CD4-positive, alpha-beta T cell treated with Interleukin-12 subunit alpha and Interleukin-12 subunit beta, for 1 hour (primary cell): ENCODE results near the gene CDH9.

Experiments
- DNase-seq: peaks from one replicate; pipeline ENCODE4 v3.0.0-alpha.2; 2020

CDH9 gene, protein sequence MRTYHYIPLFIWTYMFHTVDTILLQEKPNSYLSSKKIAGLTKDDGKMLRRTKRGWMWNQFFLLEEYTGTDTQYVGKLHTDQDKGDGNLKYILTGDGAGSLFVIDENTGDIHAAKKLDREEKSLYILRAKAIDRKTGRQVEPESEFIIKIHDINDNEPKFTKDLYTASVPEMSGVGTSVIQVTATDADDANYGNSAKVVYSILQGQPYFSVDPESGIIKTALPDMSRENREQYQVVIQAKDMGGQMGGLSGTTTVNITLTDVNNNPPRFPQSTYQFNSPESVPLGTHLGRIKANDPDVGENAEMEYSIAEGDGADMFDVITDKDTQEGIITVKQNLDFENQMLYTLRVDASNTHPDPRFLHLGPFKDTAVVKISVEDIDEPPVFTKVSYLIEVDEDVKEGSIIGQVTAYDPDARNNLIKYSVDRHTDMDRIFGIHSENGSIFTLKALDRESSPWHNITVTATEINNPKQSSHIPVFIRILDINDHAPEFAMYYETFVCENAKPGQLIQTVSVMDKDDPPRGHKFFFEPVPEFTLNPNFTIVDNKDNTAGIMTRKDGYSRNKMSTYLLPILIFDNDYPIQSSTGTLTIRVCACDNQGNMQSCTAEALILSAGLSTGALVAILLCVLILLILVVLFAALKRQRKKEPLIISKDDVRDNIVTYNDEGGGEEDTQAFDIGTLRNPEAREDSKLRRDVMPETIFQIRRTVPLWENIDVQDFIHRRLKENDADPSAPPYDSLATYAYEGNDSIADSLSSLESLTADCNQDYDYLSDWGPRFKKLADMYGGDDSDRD

DNA sequence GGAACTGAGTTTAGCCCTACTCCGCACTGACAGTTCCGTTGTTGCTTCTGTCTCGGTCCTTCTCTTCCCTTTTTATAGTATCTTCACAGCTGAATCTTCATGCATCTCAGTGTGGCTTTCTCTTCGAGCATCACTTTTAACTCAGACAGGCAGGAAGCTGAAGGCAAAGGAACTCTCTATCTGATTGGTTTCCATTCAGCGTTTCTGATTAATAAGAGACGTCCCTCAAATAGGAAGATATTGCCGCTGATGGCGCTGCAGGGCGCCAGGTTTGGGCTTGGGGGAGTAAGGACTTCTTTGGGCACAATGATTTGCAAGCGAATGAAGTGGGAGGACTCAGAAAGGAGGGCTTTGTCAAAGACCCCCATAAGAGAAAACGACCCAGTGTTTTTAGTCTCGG is at the start of gene CDH9:
TSS of gene CDH9 (minus strand) at position 111 of the 400 bp plus-strand sequence. CDS start 50,253 bp downstream, outside the sequence.
- no peak for DNase-seq

- no peak for DNase-seq
Observed at GRCh38 chr5:27087747-27088146, 49.4 kb upstream of the CDH9 start.

DNA sequence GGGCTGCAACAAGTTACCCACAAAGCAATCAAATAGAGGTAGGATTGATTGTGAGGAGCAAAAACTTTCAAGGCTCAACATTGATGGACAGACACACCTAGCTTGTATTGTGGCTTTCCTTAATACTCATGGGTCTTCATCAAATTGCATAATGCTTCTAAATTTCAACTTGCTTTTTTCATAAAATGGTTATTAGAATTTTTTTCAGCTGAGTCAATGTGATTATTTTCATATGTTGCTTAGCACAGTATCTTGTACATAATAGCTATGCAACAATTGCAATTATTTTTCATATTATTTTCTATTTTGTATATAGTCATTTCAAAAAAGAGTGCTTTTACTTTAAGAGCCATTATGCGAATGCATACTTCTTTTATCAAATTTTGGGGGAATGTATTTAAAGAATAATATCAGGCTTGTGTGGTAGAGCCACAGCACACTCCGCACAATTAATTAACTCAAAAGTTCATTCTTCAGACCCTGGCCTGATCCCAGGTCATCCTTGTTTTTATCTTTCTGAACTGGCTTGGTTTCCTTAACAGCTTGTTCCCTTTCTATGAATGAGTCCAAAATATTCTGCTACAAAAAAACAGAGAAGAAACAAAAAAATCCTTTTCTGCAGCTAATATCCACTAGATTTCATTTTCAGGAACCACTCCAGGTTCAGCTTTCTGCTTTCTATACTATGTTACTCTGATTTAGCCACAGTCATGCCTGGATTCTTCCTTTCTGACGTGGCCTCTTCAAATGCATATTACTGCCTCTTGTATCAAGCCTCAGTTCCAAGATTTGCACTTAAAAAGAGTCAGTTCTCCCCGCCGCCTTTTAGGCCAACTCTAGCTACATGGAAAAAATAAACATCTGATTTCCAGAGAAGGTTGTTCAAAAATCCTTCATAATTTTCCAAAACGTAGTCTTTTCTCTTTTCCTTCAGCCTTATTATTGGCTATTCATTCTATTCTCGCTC is 45.3 kb upstream of the CDH9 start:
- DNase-seq, result no peak

DNA sequence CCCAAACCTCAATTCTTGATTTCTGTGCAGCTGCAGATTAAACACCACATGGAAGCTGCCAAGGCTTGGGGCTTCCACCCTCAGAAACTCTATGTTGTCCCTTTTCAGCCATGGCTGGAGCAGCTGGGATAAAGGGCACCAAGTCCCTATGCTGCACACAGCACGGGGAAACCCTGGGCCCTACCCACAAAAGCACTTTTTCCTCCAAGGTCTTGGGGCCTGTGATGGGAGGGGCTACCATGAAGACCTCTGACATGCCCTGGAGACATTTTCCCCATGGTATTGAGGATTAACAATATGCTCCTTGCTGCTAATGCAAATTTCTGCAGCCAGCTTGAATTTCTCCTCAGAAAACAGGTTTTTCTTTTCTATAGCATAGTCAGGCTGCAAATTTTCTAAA is 41.8 kb upstream of the CDH9 start:
- no peak for DNase-seq

- no peak for DNase-seq
Observed at GRCh38 chr5:27062451-27062850, 24.1 kb upstream of the CDH9 start.

GRCh38 chr5:27048510-27048909 is 10.1 kb upstream of the CDH9 start:
- DNase-seq, result no peak

- DNase-seq, result no peak
Observed at GRCh38 chr5:27041372-27041771, 3.0 kb upstream of the CDH9 start.

DNA sequence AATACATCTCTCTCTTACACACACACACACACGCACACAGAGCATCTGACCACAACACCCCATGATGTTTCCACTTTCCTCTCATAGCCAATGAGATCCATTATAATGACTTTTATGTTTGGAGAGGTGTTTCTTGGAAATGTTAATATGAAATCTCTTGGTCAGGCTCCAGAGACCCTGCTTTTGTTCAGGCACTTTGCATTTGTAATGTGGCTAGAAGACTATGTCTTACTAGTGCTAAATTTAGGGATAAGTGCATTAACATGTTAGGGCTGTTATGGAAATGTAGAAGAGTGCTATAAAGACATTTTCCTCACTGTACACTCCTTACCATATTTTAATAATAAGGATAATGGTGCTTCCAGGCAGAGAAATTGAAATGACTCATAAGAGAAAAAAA is 3.8 kb downstream of the CDH9 start:
- DNase-seq, result no peak

GRCh38 chr5:27026801-27027200 is 11.6 kb downstream of the CDH9 start:
- no peak for DNase-seq

GRCh38 chr5:27026063-27026462 is 12.3 kb downstream of the CDH9 start:
- DNase-seq, result no peak

- DNase-seq, result no peak
Observed at GRCh38 chr5:27021471-27021870, 16.9 kb downstream of the CDH9 start.

DNA sequence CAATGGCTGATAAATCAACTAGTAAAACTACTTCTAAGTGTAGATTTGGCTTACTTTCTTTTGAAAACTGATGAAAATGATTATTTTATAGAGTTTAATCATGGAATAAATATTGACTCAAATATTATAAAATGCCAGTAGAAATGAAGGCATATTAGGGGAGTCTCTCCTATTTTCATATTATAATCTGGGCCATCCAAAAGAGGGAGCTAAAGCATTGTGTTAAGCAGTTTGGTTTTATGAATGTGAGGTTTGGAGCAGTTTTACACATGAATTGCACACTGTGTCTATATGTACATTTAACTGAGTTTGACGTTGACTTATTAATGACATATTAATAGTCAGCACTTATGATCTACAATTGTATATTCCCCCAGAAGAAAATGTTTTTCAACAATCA is 17.4 kb downstream of the CDH9 start:
- DNase-seq, result no peak

- no peak for DNase-seq
Observed at GRCh38 chr5:27015758-27016157, 22.6 kb downstream of the CDH9 start.

- no peak for DNase-seq
Observed at GRCh38 chr5:27011274-27011673, 27.1 kb downstream of the CDH9 start.

DNA sequence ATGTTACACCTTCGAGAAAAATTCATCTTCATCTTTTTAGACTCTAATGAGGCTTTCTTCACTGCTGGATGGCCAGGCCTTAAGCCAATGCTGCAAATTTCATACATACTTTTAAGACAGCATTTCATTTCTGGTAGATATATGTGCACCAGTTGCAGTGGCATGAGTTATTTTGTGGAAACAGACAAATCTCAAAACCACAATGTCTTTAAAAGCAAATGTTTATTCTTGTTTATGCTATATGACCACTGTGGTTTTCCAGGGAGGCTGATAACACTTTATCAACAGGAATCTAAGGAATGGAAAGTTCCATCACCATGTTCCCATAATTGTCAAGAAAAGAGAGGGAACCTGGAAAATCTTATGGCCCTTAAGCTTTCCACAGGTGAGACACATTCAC is 27.7 kb downstream of the CDH9 start:
- no peak for DNase-seq

DNA sequence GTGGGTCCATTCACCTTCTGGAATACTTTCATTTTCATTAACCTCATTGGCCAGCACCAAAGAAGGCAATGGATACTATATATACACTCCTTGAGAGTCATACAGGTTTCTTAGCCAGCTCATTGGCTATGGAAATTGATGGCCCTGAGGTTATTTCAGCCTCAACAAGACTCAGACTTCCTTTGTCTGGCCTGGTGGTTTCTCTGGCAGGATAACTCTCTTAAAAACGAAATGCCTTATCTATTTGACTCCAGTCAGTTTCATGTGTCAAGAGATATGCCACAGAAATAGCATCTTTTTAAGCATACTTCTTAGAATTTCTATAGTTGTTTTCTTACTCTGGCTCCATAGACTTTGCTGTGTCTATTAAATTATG is 28.9 kb downstream of the CDH9 start:
- no peak for DNase-seq

DNA sequence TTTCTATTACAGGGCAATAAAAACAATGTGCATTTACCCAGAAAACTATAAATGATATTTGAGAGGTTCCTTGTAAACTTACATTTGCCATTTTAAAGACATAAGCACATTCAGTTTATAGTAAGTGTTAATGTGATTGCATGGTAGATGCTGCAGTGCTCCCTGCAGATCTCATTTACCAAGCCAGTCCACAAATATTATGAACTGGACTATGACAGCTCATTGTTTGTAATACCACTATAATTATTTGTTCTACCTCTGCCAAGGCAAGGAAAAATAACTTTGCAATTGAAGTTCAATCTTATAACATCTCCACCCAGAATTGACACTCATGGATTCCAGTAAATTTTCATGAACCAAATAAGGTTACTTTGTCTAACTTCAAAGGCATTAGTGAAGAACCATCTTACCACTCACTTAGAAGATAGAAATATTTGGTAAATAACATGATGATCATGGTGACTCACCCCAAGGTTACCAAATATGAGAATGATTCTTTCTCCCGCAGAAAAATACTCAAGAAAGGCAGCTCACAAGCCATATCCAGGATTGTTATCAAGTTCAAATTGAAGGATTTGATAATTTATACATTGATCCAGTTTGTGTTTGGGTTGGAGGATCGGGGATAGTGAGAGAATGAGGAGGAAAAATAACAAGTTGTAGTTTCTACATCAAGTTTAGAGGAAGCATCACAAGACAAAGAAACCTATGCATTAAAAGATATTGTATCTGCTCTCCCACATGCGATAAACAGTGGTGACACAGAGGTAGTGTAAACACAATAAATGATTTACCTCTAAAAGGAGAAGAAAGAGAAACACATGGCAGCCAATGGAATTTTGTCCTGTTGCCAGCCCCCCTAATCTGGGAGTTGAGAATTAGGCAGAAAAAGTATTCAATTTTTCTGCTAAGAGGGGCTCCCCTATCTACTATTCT is 29.5 kb downstream of the CDH9 start:
- DNase-seq, result no peak

GRCh38 chr5:27007121-27007520 is 31.3 kb downstream of the CDH9 start:
- DNase-seq, result no peak

DNA sequence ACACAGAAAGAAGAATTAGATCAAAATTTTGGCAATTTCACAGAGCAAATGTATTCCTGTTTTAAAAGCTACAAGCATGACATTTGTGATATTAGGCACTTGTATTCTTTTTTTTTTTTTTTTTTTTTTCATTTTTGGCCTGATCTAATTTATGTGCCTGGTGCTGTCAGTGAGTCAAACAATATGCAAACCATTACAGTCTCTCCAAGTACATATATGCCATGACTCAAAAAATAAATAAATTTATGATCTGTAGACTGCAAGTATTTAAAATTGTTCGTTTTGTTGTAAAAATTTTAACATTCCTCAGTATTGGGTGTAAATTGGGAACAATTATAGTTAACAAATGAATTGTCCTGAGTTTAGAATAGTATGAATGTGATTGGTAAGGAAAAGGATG is 51.4 kb downstream of the CDH9 start:
- DNase-seq, result no peak

DNA sequence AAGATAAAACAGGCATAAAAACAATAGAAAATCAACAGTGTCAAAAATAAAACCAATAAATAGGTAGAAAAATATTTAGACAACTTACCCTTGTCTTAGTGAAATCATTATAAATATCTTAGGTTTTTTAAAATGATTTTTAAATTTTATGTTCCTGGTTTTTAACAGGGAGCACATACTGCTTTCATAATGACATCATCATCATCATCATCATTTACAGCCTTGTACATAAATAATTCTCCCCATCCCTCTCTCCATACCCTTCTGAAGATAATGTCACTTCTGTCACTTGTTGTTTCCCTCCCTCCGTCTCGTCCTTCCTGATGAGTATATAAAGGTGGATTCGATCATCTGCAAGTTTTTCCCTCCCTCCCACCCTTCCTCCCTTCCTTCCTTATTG is 56.6 kb downstream of the CDH9 start:
- DNase-seq, result no peak

DNA sequence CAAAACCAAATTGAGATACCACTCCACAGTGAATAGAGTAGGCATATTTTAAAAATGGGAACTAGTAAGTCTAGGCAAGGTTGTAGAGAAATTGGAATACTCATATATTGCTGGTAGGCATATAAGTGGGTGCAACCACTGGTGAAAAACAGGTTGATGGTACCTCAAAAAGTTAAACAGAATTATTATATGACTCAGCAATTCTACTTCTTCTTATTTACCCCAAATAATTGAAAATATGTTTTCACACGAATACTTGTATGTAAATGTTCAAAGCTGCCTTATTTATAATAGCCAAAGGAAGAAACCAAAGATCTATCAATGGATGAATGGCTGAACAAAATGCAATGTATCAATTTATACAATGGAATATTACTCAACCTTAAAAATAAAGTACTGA is 79.1 kb downstream of the CDH9 start:
- no peak for DNase-seq

DNA sequence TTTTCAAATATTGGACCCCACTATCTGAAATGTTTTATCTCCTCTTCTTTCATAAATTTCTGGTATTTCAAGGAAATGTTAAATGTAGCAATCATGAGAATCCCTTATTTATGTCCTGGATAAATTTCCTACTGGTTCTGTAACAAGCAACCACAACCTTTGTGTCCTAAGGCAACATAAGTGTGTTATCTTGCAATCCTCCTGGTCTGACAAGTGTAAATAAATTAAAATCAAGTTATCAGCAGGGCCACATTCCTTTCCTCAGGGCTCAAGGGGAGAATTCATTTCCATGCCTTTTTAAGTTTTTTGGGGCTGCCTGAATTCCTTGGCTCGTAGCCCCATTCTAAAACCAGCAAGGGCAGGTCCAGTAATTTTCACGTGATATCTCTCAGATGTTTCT is 83.2 kb downstream of the CDH9 start:
- no peak for DNase-seq
